MM.1S (cell line): ENCODE measurements around the gene LEMD2.

Experiments used
- DNase-seq: peaks from one replicate; pipeline ENCODE4 v3.0.0-alpha.2; 2015
- H2AFZ ChIP-seq: fragments of 300-600 bp; sonication (generic); 2 replicates; pipeline ENCODE4 v1.6.0; 2016; ENCODE audit warnings: antibody characterized with exemption, low read length
- H3F3A ChIP-seq: fragments of 300-600 bp; sonication (generic); 2 replicates; pipeline ENCODE4 v1.6.1; 2016; ENCODE audit warnings: mild to moderate bottlenecking, antibody characterized with exemption, low read length, moderate library complexity, mixed read lengths; ENCODE audit not compliant: insufficient read depth
- H3K27ac ChIP-seq: fragments of 300-600 bp; sonication (generic); 2 replicates; pipeline ENCODE4 v1.5.1; 2016; ENCODE audit warnings: mild to moderate bottlenecking, low read length
- H3K27me3 ChIP-seq: fragments of 300-600 bp; sonication (generic); replicated peaks from 2 replicates; pipeline ENCODE4 v1.6.0; 2016; ENCODE audit warnings: low read length; ENCODE audit not compliant: insufficient read depth
- H3K36me3 ChIP-seq: fragments of 300-600 bp; sonication (generic); replicated peaks from 2 replicates; pipeline ENCODE4 v1.6.1; 2016; ENCODE audit warnings: mild to moderate bottlenecking, low read length, mixed read lengths; ENCODE audit not compliant: insufficient read depth
- H3K4me1 ChIP-seq: fragments of 300-600 bp; sonication (generic); 2 replicates; pipeline ENCODE4 v1.6.1; 2016; ENCODE audit warnings: low read length, mixed read lengths
- H3K4me2 ChIP-seq: fragments of 300-600 bp; sonication (generic); 2 replicates; pipeline ENCODE4 v1.6.0; 2016; ENCODE audit warnings: low read depth, low read length
- H3K4me3 ChIP-seq: fragments of 300-600 bp; sonication (generic); 2 replicates; pipeline ENCODE4 v1.5.1; 2016; ENCODE audit warnings: low read length, mixed read lengths
- H3K79me2 ChIP-seq: fragments of 300-600 bp; sonication (generic); 2 replicates; pipeline ENCODE4 v1.6.1; 2016; ENCODE audit warnings: mixed run types, low read length, mixed read lengths
- H3K9ac ChIP-seq: fragments of 300-600 bp; sonication (generic); 2 replicates; pipeline ENCODE4 v1.6.1; 2016; ENCODE audit warnings: low read length, mixed read lengths
- H3K9me2 ChIP-seq: fragments of 300-600 bp; sonication (generic); replicated peaks from 2 replicates; pipeline ENCODE4 v1.6.1; 2016; ENCODE audit warnings: mild to moderate bottlenecking, low read length, mixed read lengths; ENCODE audit not compliant: insufficient read depth
- H3K9me3 ChIP-seq: fragments of 300-600 bp; sonication (generic); replicated peaks from 2 replicates; pipeline ENCODE4 v1.6.1; 2016; ENCODE audit warnings: mild to moderate bottlenecking, low read length, mixed read lengths; ENCODE audit not compliant: insufficient read depth
- H4K20me1 ChIP-seq: fragments of 300-600 bp; sonication (generic); 2 replicates; pipeline ENCODE4 v1.6.1; 2016; ENCODE audit warnings: mild to moderate bottlenecking, low read length, moderate library complexity, mixed read lengths; ENCODE audit not compliant: insufficient read depth
- EZH2 ChIP-seq: fragments of 300-600 bp; sonication (generic); optimal IDR thresholded peaks from 2 replicates; pipeline ENCODE3; 2017; ENCODE audit warnings: low read depth, mild to moderate bottlenecking, antibody characterized with exemption, low read length, mixed read lengths
- EZH2phosphoT487 ChIP-seq: fragments of 300-600 bp; sonication (generic); IDR thresholded peaks from 2 replicates; pipeline ENCODE4 v1.6.1; 2018; ENCODE audit warnings: antibody characterized with exemption, low read length
- TF ChIP-seq, protein P1 (sequence below): fragments of 300-600 bp; sonication (generic); IDR thresholded peaks from 2 replicates; pipeline ENCODE4 v1.5.1; 2016; ENCODE audit warnings: antibody characterized with exemption, low read length, mixed read lengths

LEMD2 gene

GRCh38 chr6:33750244-33750991 lies 38.5 kb downstream of the LEMD2 start:
- TF ChIP-seq, protein P1, sequence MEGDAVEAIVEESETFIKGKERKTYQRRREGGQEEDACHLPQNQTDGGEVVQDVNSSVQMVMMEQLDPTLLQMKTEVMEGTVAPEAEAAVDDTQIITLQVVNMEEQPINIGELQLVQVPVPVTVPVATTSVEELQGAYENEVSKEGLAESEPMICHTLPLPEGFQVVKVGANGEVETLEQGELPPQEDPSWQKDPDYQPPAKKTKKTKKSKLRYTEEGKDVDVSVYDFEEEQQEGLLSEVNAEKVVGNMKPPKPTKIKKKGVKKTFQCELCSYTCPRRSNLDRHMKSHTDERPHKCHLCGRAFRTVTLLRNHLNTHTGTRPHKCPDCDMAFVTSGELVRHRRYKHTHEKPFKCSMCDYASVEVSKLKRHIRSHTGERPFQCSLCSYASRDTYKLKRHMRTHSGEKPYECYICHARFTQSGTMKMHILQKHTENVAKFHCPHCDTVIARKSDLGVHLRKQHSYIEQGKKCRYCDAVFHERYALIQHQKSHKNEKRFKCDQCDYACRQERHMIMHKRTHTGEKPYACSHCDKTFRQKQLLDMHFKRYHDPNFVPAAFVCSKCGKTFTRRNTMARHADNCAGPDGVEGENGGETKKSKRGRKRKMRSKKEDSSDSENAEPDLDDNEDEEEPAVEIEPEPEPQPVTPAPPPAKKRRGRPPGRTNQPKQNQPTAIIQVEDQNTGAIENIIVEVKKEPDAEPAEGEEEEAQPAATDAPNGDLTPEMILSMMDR, result no peak
- TF ChIP-seq EZH2 (no peak), EZH2phosphoT487 (no peak)
- H3F3A ChIP-seq, result no peaks in the 10 kb centered on the region
- no peak overlapping the region for H3K27ac ChIP-seq
- no peak overlapping the region for H3K4me2 ChIP-seq
- H3K9ac ChIP-seq, result no peak overlapping the region
- H3K27me3 ChIP-seq, result peaks cover 57% of the 10 kb centered on the region
- H3K4me1 ChIP-seq, result no peaks in the 10 kb centered on the region
- no peaks in the 10 kb centered on the region for H3K79me2 ChIP-seq
- no peak for DNase-seq
- no peaks in the 10 kb centered on the region for H3K36me3 ChIP-seq
- H2AFZ ChIP-seq, result no peak overlapping the region
- no peaks in the 10 kb centered on the region for H3K9me2 ChIP-seq
- no peak overlapping the region for H3K4me3 ChIP-seq
- H4K20me1 ChIP-seq, result no peaks in the 10 kb centered on the region
- no peaks in the 10 kb centered on the region for H3K9me3 ChIP-seq

DNA sequence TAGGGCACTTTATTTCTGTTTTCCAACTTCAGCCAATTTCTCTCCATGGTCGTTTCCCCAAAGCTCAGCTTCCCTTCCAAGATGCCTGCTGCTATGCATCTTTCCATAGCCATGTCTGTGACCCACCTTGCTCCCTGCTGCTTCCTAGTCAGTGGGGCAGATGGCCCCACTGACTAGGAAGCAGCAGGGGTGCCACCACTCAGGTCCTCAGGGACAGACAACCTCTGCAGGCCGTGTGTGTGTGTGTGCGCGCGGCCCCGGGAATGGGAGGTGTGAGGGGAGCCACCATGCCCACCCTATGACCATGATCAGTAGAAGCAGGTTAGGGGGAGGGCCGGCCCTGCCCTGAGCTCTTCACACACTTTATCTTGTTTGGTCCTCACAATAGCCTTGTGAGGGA lies 39.5 kb downstream of the LEMD2 start:
- Histone ChIP-seq H3K36me3 (no peaks in the 10 kb centered on the region), H3K9ac (no peak overlapping the region), H3K4me1 (no peaks in the 10 kb centered on the region), H3K9me2 (no peaks in the 10 kb centered on the region), H3K79me2 (no peaks in the 10 kb centered on the region), H3K9me3 (no peaks in the 10 kb centered on the region), H4K20me1 (no peaks in the 10 kb centered on the region), H3F3A (no peaks in the 10 kb centered on the region), H2AFZ (no peak overlapping the region), H3K4me3 (no peak overlapping the region), H3K27me3 (peaks cover 59% of the 10 kb centered on the region), H3K27ac (no peak overlapping the region), H3K4me2 (no peak overlapping the region)
- TF ChIP-seq EZH2 (no peak), EZH2phosphoT487 (no peak)
- TF ChIP-seq, protein P1, result no peak
- DNase-seq, result no peak

- Histone ChIP-seq H3K27me3 (peaks cover 63% of the 10 kb centered on the region), H2AFZ (no peak overlapping the region), H3K9me3 (no peaks in the 10 kb centered on the region), H3K27ac (no peak overlapping the region), H3K36me3 (no peaks in the 10 kb centered on the region), H4K20me1 (no peaks in the 10 kb centered on the region), H3K9ac (no peak overlapping the region), H3K4me3 (no peak overlapping the region), H3F3A (no peaks in the 10 kb centered on the region), H3K9me2 (no peaks in the 10 kb centered on the region), H3K79me2 (no peaks in the 10 kb centered on the region), H3K4me1 (no peaks in the 10 kb centered on the region), H3K4me2 (no peak overlapping the region)
- TF ChIP-seq, protein P1, result no peak
- TF ChIP-seq EZH2phosphoT487, result no peak
- no peak for TF ChIP-seq EZH2
- DNase-seq, result no peak
These were observed 40.1 kb downstream of the LEMD2 start for GRCh38 chr6:33748841-33749240.
